ENCODE data around the gene TEPSIN. TPM values are rescaled to one million over a fixed set of nuclear protein-coding genes. Genes with fewer than 3 reads are reported as not detected.

TEPSIN gene
- total and polyA plus RNA-seq, 4 donors = 3.2 to 22.9 (median 10.7) TPM

DNA sequence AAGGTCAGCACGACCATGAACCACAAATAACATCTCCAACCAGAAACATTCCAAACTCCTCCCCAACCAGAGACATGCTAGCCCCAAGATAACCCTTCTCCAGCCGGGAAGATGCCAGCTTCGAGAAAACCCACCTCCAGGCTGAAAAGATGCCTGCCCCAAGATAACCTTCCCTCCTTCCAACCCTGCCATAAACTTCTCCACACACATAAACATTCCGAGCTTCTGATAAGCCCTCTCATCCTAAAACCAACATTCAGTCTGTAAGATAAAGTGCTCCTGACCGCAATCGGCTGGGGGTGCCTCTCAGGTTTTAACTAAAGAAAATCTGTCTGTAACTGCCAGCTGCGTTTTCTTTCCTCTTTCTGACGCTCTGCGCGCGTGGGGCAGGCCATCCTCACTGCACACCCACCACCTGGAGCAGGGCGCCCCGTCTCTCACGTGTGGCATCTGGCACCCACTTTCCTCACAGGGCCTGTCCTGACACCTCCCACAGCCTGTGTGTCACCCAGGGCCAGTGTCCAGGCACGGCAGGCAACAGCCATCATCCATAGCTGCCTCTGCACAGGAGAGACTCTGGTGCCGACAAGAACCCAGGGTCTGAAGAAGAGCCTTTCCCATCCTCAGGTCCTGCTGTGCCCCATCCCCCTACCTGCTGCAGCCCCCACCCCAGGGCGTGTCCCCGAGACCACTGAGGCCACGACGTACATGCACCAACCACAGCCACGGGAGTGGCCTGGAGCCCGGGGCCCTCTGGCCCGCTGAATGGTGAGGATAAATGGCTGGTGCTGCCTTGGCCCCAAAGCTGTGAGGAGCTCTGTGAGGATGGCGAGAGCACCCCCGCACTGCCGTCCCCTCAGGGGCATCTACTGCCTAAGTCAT is 3.7 kb downstream of the TEPSIN start:
- Histone ChIP-seq H3K36me3 (ENCODE audit: control insufficient read depth in 4 of 4, insufficient read depth in 3 of 4, low read depth in 1 of 4, low read length in 3 of 4) (peaks cover 1 to 23% (median 11%) of the 10 kb centered on the region in 4 donors), H3K9ac (ENCODE audit: low read depth in 1 of 2, low read length in 2 of 2) (no peak overlapping the region), H3K4me3 (ENCODE audit: low read depth in 1 of 3, low read length in 3 of 3) (no peak overlapping the region), H3K9me3 (ENCODE audit: control insufficient read depth in 4 of 4, low read length in 3 of 4) (no peaks in the 10 kb centered on the region), H3K4me1 (ENCODE audit: control insufficient read depth in 4 of 4, insufficient read depth in 4 of 4, low read length in 3 of 4) (peaks cover 6 to 25% (median 23%) of the 10 kb centered on the region in 4 donors), H3K27ac (ENCODE audit: low read depth in 1 of 2, low read length in 2 of 2) (no peak overlapping the region), H3K27me3 (ENCODE audit: control insufficient read depth in 4 of 4, insufficient read depth in 4 of 4, low read length in 3 of 4) (no peaks in the 10 kb centered on the region)
- 93% methylated on average over 26 of the region's 26 CpGs for WGBS
- TF ChIP-seq, protein P1, sequence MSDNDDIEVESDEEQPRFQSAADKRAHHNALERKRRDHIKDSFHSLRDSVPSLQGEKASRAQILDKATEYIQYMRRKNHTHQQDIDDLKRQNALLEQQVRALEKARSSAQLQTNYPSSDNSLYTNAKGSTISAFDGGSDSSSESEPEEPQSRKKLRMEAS (IDR thresholded peaks at IDR 0.05) = no peak
- no peak for TF ChIP-seq FOXA2 (IDR thresholded peaks at IDR 0.05)
- no peak for TF ChIP-seq YY1 (IDR thresholded peaks at IDR 0.05)
- TF ChIP-seq, protein P2, sequence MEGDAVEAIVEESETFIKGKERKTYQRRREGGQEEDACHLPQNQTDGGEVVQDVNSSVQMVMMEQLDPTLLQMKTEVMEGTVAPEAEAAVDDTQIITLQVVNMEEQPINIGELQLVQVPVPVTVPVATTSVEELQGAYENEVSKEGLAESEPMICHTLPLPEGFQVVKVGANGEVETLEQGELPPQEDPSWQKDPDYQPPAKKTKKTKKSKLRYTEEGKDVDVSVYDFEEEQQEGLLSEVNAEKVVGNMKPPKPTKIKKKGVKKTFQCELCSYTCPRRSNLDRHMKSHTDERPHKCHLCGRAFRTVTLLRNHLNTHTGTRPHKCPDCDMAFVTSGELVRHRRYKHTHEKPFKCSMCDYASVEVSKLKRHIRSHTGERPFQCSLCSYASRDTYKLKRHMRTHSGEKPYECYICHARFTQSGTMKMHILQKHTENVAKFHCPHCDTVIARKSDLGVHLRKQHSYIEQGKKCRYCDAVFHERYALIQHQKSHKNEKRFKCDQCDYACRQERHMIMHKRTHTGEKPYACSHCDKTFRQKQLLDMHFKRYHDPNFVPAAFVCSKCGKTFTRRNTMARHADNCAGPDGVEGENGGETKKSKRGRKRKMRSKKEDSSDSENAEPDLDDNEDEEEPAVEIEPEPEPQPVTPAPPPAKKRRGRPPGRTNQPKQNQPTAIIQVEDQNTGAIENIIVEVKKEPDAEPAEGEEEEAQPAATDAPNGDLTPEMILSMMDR (IDR thresholded peaks at IDR 0.05; ENCODE audit: low read depth, low read length, missing input control) = no peak
- no peak for DNase-seq (ENCODE audit: low spot score)

DNA sequence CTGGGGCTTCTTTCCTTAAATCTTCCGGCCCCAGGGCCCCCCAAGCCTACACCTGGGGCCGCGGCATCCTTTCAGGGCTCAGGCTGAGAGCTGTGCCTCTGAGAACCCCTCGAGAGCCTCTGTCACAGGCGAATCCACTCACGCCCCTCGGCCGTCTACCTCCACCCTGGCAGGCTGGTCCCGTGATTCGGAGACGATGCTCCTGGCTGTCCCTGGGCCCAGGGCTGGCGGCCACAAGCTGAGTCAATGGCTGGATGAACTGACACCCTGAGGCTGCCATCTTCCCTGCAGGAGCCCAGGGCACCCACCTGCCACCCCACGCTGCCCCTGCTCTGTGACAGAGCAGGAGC is 4.4 kb downstream of the TEPSIN start:
- H3K4me1 ChIP-seq (ENCODE audit: control insufficient read depth in 4 of 4, insufficient read depth in 4 of 4, low read length in 3 of 4) = peaks cover 3 to 19% (median 17%) of the 10 kb centered on the region in 4 donors
- TF ChIP-seq GABPA (IDR thresholded peaks at IDR 0.05 in 1 of 2, conservative IDR thresholded peaks at IDR 0.05 in 1 of 2) = no peak
- TF ChIP-seq, protein P2 (IDR thresholded peaks at IDR 0.05; ENCODE audit: low read depth, low read length, missing input control) = no peak
- TF ChIP-seq, protein P3, sequence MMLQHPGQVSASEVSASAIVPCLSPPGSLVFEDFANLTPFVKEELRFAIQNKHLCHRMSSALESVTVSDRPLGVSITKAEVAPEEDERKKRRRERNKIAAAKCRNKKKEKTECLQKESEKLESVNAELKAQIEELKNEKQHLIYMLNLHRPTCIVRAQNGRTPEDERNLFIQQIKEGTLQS (IDR thresholded peaks at IDR 0.05) = no peak
- TF ChIP-seq HNF4A (conservative IDR thresholded peaks at IDR 0.05) = no peak
- no peak for TF ChIP-seq RXRA (IDR thresholded peaks at IDR 0.05)
- no peak for TF ChIP-seq HNF4G (IDR thresholded peaks at IDR 0.05)
- TF ChIP-seq, protein P4, sequence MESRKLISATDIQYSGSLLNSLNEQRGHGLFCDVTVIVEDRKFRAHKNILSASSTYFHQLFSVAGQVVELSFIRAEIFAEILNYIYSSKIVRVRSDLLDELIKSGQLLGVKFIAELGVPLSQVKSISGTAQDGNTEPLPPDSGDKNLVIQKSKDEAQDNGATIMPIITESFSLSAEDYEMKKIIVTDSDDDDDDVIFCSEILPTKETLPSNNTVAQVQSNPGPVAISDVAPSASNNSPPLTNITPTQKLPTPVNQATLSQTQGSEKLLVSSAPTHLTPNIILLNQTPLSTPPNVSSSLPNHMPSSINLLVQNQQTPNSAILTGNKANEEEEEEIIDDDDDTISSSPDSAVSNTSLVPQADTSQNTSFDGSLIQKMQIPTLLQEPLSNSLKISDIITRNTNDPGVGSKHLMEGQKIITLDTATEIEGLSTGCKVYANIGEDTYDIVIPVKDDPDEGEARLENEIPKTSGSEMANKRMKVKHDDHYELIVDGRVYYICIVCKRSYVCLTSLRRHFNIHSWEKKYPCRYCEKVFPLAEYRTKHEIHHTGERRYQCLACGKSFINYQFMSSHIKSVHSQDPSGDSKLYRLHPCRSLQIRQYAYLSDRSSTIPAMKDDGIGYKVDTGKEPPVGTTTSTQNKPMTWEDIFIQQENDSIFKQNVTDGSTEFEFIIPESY (IDR thresholded peaks at IDR 0.05) = no peak
- TF ChIP-seq FOXA2 (IDR thresholded peaks at IDR 0.05) = no peak
- H3K4me3 ChIP-seq (ENCODE audit: low read depth in 1 of 3, low read length in 3 of 3) = no peak overlapping the region
- H3K9me3 ChIP-seq (ENCODE audit: control insufficient read depth in 4 of 4, low read length in 3 of 4) = no peaks in the 10 kb centered on the region
- no peaks in the 10 kb centered on the region for H3K27me3 ChIP-seq (ENCODE audit: control insufficient read depth in 4 of 4, insufficient read depth in 4 of 4, low read length in 3 of 4)
- H3K9ac ChIP-seq (ENCODE audit: low read depth in 1 of 2, low read length in 2 of 2) = no peak overlapping the region
- 93% methylated on average over 13 of the region's 13 CpGs for WGBS
- H3K27ac ChIP-seq (ENCODE audit: low read depth in 1 of 2, low read length in 2 of 2) = no peak overlapping the region
- no peak for DNase-seq (ENCODE audit: low spot score)
- H3K36me3 ChIP-seq (ENCODE audit: control insufficient read depth in 4 of 4, insufficient read depth in 3 of 4, low read depth in 1 of 4, low read length in 3 of 4) = peaks cover 5 to 30% (median 13%) of the 10 kb centered on the region in 4 donors
